PC-3 (cell line): ENCODE measurements around the gene SLC24A3. TPM values are rescaled to one million over a fixed set of nuclear protein-coding genes. Genes with fewer than 3 reads are reported as not detected.

Experiments used
- ATAC-seq: fragments of 200-7000 bp; cut with Tn5 transposase; 2 replicates; pipeline ENCODE4 v1.9.1; 2020; ENCODE audit warnings: mild to moderate bottlenecking, moderate library complexity
- BruUV-seq: library from RNA; stranded (reverse); fragments of 400-500 nt; replicated peaks from 2 replicates; lab custom pipeline; 2021; lab: Mats Ljungman, UMichigan
- CTCF ChIA-PET: fragments of 300-600 bp; sonication (Branson Sonifier 250); formaldehyde crosslinking; loops from one replicate; lab custom pipeline; 2022; ENCODE audit warnings: antibody characterized with exemption; lab: Charles Lee
- POLR2A ChIA-PET: fragments of 300-600 bp; sonication (Branson Sonifier 250); formaldehyde crosslinking; loops from one replicate; lab custom pipeline; 2022; ENCODE audit warnings: antibody characterized with exemption; ENCODE audit not compliant: unreplicated experiment; lab: Charles Lee
- DNase-seq: peaks from one replicate; pipeline ENCODE4 v3.0.0-alpha.2; 2015
- H2AFZ ChIP-seq: fragments of 300-600 bp; sonication (generic); 2 replicates; pipeline ENCODE4 v1.6.0; 2016; ENCODE audit warnings: antibody characterized with exemption, low read length
- H3F3A ChIP-seq: fragments of 300-600 bp; sonication (generic); one replicate; pipeline ENCODE4 v1.6.0; 2017; ENCODE audit warnings: antibody characterized with exemption, low read length, control low read depth, mild to moderate bottlenecking; ENCODE audit not compliant: unreplicated experiment
- H3K27ac ChIP-seq: fragments of 300-600 bp; sonication (generic); 2 replicates; pipeline ENCODE4 v1.5.1; 2016; ENCODE audit warnings: mild to moderate bottlenecking, low read length
- H3K27me3 ChIP-seq: fragments of 300-600 bp; sonication (generic); 2 replicates; pipeline ENCODE4 v1.6.1; 2016; ENCODE audit warnings: low read length, mixed read lengths
- H3K36me3 ChIP-seq: fragments of 300-600 bp; sonication (generic); 2 replicates; pipeline ENCODE4 v1.6.1; 2016; ENCODE audit warnings: low read depth, mixed run types, low read length, mixed read lengths
- H3K4me1 ChIP-seq: fragments of 300-600 bp; sonication (generic); 2 replicates; pipeline ENCODE4 v1.5.1; 2016; ENCODE audit warnings: low read length; ENCODE audit not compliant: insufficient read depth
- H3K4me2 ChIP-seq: fragments of 300-600 bp; sonication (generic); 2 replicates; pipeline ENCODE4 v1.6.0; 2016; ENCODE audit warnings: low read length
- H3K4me3 ChIP-seq: fragments of 300-600 bp; sonication (generic); 2 replicates; pipeline ENCODE4 v1.5.1; 2016; ENCODE audit warnings: mild to moderate bottlenecking, low read length, mixed read lengths
- H3K79me2 ChIP-seq: fragments of 300-600 bp; sonication (generic); 2 replicates; pipeline ENCODE4 v1.6.1; 2017; ENCODE audit warnings: low read length, mixed read lengths
- H3K9ac ChIP-seq: fragments of 300-600 bp; sonication (generic); 2 replicates; pipeline ENCODE4 v1.6.0; 2016; ENCODE audit warnings: mild to moderate bottlenecking, low read length
- H3K9me2 ChIP-seq: fragments of 300-600 bp; sonication (generic); replicated peaks from 2 replicates; pipeline ENCODE4 v1.6.1; 2016; ENCODE audit warnings: mixed run types, low read length, mixed read lengths
- H3K9me3 ChIP-seq: fragments of 300-600 bp; sonication (generic); 2 replicates; pipeline ENCODE4 v1.6.1; 2016; ENCODE audit warnings: low read length, mixed read lengths
- H4K20me1 ChIP-seq: fragments of 300-600 bp; sonication (generic); 2 replicates; pipeline ENCODE4 v1.6.1; 2016; ENCODE audit warnings: low read length, mixed read lengths
- EZH2 ChIP-seq: fragments of 300-600 bp; sonication (generic); IDR thresholded peaks from one replicate; pipeline ENCODE4 v1.6.1; 2017; ENCODE audit warnings: antibody characterized with exemption, mild to moderate bottlenecking, low read length; ENCODE audit not compliant: unreplicated experiment
- EZH2phosphoT487 ChIP-seq: fragments of 300-600 bp; sonication (generic); IDR thresholded peaks from 2 replicates; pipeline ENCODE4 v1.6.1; 2018; ENCODE audit warnings: mild to moderate bottlenecking, antibody characterized with exemption, low read length, borderline replicate concordance
- intact Hi-C: fragments of 100-400 bp; cut with micrococcal nuclease; formaldehyde crosslinking; loops from 2 replicates; pipeline ENCODE4 v1.9.0; 2023
- total RNA-seq: library from RNA; depleted of rRNA; stranded (reverse); fragments of >200 nt; gene quantifications from 2 replicates; pipeline ENCODE4 v1.2.3, GENCODE V29; 2014
- TF ChIP-seq, protein P1 (sequence below): fragments of 300-600 bp; sonication (generic); conservative IDR thresholded peaks from 2 replicates; pipeline ENCODE4 v1.5.1; 2017; ENCODE audit warnings: antibody characterized with exemption, low read depth, mild to moderate bottlenecking, low read length

The SLC24A3 gene
- total RNA-seq, 1 experiment from 2014 or later, result 0.11 TPM

DNA sequence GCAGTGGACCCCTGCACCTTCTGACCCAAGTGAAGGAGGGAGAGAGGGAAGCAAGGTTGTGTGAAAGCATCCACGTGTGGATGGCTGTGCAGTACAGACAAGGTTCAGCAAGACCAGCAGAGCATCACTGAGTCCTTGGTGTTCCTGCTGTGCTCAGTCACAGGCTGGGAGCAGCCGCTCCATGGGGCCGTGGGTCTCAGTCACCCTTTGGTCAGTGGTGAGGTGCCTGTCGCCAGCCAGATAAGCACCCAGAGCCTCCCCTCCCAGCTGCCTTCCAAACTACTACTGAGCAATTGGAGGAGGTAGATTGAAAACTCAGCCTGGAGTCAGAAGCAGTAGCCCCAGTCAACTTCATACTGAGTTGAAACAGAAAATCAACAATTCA, 218.9 kb downstream of the SLC24A3 start:
- Histone ChIP-seq H3K9me2 (no peaks in the 10 kb centered on the region), H3K4me1 (no peaks in the 10 kb centered on the region), H3K4me3 (no peak overlapping the region), H3K9ac (no peak overlapping the region), H3K9me3 (no peaks in the 10 kb centered on the region), H4K20me1 (no peaks in the 10 kb centered on the region), H3K27ac (no peak overlapping the region), H3F3A (no peaks in the 10 kb centered on the region), H3K4me2 (no peak overlapping the region), H3K36me3 (no peaks in the 10 kb centered on the region), H3K79me2 (no peaks in the 10 kb centered on the region), H2AFZ (no peak overlapping the region), H3K27me3 (peaks cover 84% of the 10 kb centered on the region)
- TF ChIP-seq, protein P1, sequence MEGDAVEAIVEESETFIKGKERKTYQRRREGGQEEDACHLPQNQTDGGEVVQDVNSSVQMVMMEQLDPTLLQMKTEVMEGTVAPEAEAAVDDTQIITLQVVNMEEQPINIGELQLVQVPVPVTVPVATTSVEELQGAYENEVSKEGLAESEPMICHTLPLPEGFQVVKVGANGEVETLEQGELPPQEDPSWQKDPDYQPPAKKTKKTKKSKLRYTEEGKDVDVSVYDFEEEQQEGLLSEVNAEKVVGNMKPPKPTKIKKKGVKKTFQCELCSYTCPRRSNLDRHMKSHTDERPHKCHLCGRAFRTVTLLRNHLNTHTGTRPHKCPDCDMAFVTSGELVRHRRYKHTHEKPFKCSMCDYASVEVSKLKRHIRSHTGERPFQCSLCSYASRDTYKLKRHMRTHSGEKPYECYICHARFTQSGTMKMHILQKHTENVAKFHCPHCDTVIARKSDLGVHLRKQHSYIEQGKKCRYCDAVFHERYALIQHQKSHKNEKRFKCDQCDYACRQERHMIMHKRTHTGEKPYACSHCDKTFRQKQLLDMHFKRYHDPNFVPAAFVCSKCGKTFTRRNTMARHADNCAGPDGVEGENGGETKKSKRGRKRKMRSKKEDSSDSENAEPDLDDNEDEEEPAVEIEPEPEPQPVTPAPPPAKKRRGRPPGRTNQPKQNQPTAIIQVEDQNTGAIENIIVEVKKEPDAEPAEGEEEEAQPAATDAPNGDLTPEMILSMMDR, result no peak
- TF ChIP-seq EZH2phosphoT487, result no peak
- no peak for TF ChIP-seq EZH2
- ChIA-PET POLR2A (no interaction called here), CTCF (no interaction called here)
- intact Hi-C loops, result no loop called here
- BruUV-seq, result no TSS peak
- ATAC-seq (no peak), DNase-seq (no peak)

DNA sequence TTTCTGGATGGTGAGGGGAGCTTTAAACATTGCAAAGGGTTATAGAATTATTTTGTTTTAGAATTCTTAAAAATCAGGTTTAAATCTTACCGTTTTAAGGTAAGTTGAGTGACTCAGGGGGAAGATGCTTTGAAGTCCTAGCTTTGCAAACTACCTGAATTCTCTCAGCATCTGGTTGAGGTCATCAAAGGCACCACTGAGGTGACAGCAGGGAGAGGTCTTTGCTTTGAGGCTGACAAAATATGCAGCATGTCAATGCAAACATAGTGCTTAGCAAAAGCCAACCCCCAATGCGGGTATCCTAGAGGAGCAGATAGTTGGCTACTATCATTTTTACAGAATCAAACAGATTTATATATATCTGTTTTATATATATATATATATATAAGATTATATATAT, 219.5 kb downstream of the SLC24A3 start:
- Histone ChIP-seq H3K4me3 (no peak overlapping the region), H3K27ac (no peak overlapping the region), H3K4me1 (no peaks in the 10 kb centered on the region), H3K4me2 (no peak overlapping the region), H3K36me3 (no peaks in the 10 kb centered on the region), H4K20me1 (no peaks in the 10 kb centered on the region), H2AFZ (no peak overlapping the region), H3F3A (no peaks in the 10 kb centered on the region), H3K9me3 (no peaks in the 10 kb centered on the region), H3K9me2 (no peaks in the 10 kb centered on the region), H3K27me3 (peaks cover 78% of the 10 kb centered on the region), H3K79me2 (no peaks in the 10 kb centered on the region), H3K9ac (no peak overlapping the region)
- ChIA-PET CTCF (no interaction called here), POLR2A (no interaction called here)
- TF ChIP-seq, protein P1, result no peak
- TF ChIP-seq EZH2, result no peak
- TF ChIP-seq EZH2phosphoT487, result no peak
- BruUV-seq, result no TSS peak
- DNase-seq (no peak), ATAC-seq (no peak)
- intact Hi-C loops, result no loop called here

DNA sequence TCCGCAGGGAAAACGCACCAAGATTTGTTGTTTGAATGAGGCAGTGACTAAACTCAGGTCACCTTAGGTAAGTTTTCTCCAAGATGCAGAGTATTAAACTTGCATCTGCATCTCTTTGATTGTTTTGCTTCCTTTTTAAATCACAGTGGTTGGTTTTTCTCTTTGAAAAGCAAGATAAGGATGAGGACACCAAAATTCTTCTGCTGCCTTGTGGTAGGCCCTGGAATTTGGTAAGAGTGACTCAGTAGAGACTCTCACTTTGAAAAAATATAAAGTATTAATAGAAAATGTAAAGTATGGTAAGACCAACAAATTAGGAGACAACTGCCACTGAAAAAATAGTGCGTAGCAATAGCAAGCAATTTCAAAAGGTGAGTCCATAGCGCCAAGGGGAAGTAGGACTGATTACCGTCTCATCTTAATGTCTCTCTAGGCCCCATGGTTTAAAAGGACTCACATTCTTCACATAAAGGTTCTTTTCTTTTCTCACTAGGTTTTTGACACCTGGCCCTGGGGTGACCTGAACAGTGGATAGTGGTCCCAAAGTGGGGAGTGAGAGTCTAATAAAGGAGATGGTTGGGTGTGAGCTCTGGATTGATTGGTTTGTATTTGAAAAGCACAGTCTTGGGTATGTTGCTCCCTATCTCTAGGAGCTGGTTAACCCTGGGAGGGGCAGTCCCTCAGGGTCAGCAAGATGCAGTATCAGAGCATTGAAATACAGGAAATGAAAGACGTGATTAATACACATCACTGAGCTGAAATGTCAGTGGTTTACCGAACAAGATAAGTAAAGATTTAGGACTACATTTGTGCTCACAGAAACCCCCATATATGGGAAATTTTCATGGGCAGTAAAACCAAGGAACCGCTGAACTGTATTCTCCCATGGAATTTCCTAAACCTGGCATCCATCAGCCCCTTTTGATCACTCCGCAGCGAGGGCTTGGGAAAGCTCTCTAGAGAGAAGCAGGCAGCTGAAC, 221.2 kb downstream of the SLC24A3 start:
- Histone ChIP-seq H3F3A (no peaks in the 10 kb centered on the region), H3K9me2 (no peaks in the 10 kb centered on the region), H3K79me2 (no peaks in the 10 kb centered on the region), H3K9me3 (no peaks in the 10 kb centered on the region), H3K27me3 (peaks cover 74% of the 10 kb centered on the region), H3K4me3 (no peak overlapping the region), H3K9ac (no peak overlapping the region), H3K27ac (no peak overlapping the region), H3K4me1 (no peaks in the 10 kb centered on the region), H3K4me2 (no peak overlapping the region), H3K36me3 (no peaks in the 10 kb centered on the region), H4K20me1 (no peaks in the 10 kb centered on the region), H2AFZ (no peak overlapping the region)
- ChIA-PET CTCF (no interaction called here), POLR2A (no interaction called here)
- intact Hi-C loops, result no loop called here
- TF ChIP-seq, protein P1, result no peak
- TF ChIP-seq EZH2phosphoT487, result no peak
- no peak for TF ChIP-seq EZH2
- ATAC-seq (no peak), DNase-seq (no peak)
- no TSS peak for BruUV-seq
